GM18508 (cell line): ENCODE results near the gene ANAPC10.
A peak's percentile ranks its signal among the peaks of the same experiment; 100 is the strongest.

ENCODE experiments used
- ATAC-seq: cut with Tn5 transposase; IDR thresholded peaks from one replicate; pipeline ENCODE4 v1.9.1; 2021; ENCODE audit warnings: moderate number of reproducible peaks; ENCODE audit not compliant: insufficient read depth, unreplicated experiment

ANAPC10 gene

DNA sequence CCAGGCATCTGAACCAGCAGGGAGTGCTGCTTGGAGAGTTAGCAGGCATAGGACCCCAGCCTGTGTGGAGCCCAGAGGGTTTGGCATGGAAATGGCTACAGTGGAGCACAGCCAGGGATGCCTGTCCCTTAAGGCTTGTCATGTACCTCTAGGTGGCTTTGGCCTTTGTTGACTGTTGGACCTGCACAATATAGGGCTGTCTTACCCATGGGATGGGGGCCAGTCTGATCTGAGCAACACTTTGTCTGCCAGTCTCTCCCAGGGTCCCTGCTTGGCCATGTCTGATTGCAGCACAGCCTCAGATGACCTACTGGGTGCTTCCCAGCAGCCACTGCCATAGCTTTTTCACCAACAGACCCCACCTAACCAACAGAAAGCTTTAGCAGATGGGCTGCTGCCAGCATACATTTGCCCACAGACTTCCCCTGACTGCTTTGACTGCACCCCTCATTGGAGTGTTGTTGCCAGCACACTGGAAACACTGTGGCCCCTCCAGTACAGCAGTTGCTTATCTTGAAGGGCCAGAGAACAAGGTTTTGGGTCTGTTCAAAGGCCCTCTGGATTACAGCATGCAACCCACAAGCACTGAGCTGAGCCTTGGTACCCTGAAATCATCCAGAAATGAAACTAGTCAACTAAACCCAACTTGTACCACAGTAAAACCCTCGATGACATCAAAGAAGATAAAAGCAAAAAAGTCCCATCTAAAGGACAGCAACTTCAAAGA is 22.1 kb downstream of the ANAPC10 start:
- no peak for ATAC-seq

DNA sequence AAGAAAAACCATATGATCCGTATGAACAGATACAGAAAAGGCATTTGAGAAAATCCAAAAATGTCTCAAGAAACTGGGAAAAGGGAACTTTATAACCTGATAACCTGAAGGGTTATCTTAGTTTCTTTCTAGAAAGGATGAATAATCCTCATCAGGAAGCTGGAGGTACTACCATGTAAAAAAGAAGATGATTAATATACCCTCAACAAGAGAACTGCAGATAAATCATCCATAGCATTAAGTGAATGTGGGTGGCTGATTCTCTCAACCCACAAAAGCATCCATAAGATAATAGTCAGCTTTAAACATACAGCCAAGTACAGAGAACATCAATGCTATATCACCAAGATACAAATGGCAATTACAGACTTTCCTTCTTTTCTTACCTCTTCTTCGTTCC is 26.4 kb downstream of the ANAPC10 start:
- ATAC-seq, result no peak

DNA sequence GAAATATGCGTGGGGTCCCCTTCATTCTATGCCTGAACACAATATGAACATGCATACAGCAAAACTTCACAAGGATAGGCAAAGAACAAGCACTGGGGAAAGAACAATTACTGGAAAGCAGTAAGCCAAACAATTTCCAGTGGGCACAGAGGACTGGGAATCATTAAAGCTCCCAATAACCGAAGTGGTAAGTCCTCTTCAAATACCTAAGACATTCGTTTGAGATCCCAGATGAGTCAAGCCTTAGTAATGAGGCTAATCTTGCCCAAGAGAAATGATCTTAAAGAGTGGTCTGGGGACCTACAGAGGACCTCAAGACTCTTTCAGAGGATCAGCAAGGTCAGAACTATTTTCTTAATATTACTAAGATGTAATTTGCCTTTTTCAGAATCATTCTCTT is 28.6 kb downstream of the ANAPC10 start:
- ATAC-seq, result no peak

DNA sequence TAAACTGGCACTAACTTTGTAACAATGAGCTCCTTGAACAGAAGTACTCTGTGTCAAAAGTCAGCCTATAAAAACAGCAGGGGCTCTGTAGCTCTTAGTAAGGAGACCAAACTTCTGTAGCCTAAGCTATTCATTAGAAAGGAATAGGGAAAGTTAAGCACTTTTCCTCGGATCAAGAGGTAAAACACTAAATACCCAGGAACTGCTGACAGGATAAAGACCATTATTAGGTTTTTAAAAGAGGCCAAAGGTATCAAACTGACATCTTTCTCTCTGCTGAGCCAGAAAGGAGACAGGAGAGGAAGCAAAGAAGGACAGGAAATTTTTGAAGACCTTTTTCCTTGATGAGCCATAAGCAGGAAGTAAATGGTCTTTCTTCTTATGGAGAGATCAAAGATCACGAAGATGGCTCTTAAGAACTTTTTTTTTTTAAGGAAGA is 31.9 kb downstream of the ANAPC10 start:
- no peak for ATAC-seq

DNA sequence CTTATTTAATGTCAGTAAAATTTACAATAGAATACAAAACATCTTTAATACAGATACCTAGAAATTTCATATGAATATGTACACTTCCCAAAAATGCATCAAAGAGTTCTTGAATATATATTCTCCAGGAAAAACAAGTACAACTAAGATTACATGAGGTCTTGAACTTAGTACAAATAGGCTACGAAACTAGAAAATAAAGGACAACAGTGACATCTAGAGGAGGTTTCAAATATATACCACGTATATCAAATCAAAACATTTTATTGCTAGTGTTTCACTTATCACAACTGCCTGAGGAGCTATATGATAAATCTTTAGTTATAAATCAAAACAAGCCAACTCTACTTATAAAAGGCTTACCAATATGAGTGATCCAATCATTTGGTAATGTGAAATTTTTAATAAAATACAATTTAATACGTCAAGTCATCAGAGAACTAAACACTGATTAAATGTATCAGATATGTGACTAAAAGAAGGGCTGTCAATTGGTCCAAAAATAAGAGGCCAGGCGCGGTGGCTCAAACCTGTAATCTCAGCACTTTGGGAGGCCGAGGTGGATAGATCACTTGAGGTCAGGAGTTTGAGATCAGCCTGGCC is 36.6 kb downstream of the ANAPC10 start:
- ATAC-seq, result no peak

DNA sequence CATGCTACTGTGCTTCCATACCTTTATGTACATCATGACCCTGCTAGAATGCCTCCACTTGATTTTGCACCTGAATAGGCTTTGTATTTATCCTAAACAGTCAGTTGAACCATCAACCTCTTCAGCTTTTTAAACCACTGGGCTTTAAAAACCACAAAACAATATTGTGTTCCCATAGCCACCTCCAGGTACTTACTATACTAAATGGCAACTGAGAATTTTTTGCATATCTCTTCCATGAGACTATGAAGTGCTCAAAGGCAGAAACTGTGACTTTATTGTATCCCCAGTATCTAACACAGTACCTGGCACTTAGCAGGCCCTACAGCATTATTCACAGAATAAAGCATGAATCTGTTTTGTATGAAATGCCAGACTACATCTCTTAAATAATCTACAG is 39.7 kb downstream of the ANAPC10 start:
- no peak for ATAC-seq

DNA sequence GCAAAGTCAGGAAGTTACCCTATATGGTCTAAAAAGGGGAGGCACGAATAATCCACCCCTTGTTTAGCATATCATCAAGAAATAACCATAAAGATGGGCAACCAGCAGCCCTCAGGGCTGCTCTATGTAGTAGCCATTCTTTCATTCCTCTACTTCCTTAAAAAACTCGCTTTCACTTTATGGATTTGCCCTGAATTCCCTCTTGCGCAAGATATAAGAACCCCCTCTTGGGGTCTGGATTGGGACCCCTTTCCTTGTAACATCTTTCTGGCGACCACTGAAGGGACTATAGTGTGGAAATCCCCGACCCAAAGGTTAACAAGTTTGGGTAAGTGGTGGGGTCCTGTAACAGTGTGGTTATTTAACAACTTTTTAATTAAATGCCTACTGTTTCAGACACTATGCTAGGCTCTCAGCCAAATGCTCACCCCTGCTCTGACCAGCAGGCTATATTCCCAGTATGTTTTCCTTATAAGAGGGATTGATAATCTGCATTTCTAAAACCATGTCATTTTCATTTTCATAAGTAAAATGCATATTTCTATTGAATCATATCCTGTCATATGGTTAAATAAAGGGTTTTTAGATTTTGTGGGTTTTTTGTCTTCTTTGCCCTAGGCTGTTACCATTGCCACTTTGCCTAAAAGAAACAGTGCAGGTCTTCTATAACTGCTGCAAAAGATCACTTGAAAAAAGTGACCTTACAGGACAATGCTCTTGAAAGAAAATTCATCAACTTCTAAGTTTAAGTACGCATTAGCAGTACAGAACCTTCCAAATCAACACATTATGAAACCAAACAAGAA is 41.5 kb downstream of the ANAPC10 start:
- ATAC-seq, result no peak

DNA sequence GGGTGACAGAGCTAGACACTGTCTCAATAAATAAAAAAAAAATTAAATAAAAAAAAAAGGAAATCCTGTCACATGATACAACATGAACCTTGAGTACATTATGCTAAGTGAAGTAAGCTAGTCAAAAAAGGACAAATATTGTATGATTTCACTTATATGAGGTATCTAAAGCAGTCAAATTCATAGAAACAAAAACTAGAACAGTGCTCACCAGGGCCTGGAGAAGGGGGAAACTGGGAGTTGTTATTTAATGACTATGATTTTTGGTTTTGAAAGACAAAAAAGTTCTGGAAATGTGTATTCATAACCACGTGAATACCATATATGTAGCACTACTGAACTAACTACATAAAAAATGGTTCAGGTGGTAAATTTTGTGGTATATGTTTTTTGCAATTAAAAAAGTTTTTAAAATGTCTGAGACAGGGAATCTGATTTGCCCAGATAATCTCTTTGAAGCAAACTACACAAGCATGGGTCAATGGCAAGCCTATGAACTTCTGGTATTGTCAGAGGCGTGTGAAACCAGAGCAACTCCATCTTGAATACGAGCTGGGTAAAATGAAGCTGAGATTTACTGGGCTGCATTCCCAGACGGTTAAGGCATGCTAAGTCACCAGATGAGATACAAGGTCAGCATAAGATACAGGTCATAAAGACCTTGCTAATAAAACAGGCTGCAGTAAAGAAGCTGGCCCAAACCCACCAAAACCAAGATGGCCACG is 42.3 kb downstream of the ANAPC10 start:
- ATAC-seq, result no peak

DNA sequence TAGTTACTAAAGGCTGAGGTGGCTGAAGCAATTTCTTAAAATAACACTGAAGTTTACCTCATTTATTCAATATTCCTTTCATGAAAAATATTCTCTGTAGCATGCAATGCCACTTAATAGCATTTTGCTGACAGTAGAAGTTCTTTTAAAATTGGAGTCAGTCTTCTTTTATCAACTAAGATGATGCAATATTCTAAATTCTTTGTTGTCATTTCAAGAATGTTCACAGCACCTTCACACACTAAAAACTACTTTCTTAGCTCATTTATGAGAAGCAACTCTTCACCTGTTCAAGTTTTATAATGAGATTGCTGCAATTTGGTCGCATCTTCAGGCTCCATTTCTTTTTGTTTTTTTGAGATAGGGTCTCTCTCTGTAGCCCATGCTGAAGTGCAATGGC is 48.8 kb downstream of the ANAPC10 start:
- ATAC-seq, result no peak

DNA sequence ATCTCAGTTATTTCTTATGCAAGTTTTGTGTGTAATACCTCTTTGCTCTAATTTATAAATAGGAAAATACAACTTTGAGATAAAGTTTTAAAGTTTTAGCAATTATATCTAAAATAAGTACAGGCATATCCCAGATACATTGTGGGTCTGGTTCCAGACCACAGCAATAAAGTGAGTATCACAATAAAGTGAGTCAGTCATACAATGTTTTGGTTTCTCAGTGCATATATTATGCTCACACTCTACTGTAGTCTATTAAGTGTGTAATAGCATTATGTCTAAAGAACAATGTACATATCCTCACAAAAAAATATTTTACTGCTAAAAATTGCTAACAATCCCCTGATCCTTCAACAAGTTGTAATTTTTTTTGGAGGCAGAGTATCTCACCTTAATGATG is 49.2 kb downstream of the ANAPC10 start:
- ATAC-seq, result no peak

DNA sequence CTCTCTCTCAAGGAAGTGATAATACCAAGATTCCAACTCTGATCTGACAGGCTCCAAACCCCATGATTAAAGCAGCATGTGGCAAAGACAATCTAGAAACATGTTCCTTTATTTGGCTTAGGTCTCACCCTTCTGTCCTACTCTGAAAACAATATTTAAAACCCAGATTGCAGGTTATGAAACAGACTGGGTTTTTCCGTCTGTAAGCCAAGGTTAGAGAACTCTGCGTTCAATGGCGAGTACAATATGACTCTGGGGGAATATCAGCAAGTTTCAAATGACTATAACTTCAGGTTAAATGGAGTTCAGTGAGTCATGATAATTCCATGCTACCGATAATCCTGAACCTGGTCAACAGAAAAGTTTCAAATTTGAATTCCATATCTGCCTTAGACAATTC is 50.8 kb downstream of the ANAPC10 start:
- peak; percentile 62 for ATAC-seq

DNA sequence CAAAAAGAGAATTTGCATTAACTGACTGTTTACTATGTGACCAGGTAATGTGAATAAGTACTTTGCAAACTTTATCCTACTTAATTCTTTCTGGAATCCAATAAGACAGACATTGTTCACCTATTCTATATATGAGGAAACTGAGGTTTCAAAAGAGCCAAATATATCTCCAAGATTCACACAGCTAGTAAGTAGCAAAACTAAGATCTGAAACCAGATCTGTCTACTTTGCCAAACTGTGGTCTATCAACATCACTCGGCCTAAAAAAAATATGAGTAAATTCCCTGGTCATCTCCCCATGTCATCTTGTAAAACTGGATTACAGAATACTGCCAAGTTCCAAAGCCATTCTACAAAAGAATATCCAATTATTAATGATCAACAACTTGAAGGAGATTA is 52.8 kb downstream of the ANAPC10 start:
- ATAC-seq, result no peak

DNA sequence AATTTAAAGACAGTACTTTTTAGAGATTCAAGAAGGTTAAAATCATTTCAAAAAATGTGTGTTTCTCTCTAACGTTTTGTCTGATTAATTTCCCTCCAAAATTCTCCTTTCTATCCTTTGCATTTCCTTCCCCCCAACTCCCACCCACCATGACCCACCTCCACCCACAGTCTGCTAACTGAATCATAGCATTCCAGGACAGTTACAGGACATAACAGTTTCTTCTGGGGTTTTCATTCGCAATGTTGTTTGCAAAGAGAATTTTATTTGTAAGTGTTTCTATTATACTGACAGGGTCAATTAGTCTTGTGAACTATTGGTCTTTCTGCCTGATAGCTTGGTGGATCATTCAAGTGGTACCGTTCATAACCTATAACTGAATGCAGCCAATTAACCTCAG is 53.7 kb downstream of the ANAPC10 start:
- ATAC-seq, result no peak

DNA sequence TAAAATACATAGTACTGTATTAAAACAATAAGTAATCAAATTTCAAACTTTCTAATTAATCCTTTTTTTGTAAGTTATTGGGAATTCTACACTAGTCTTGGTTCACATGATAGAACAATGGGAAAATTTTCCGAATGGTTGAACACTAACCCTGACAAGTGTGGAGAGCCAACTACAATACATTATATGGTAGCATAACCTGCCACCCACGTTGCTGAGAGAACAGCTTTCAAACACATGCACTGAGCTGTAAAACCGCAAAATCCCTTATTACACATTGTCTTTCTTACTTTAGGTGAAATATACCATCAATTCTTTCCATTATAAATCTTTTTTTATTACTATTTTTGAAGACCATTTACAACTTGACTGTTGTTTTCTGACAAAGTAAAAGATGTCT is 54.7 kb downstream of the ANAPC10 start:
- ATAC-seq, result no peak

DNA sequence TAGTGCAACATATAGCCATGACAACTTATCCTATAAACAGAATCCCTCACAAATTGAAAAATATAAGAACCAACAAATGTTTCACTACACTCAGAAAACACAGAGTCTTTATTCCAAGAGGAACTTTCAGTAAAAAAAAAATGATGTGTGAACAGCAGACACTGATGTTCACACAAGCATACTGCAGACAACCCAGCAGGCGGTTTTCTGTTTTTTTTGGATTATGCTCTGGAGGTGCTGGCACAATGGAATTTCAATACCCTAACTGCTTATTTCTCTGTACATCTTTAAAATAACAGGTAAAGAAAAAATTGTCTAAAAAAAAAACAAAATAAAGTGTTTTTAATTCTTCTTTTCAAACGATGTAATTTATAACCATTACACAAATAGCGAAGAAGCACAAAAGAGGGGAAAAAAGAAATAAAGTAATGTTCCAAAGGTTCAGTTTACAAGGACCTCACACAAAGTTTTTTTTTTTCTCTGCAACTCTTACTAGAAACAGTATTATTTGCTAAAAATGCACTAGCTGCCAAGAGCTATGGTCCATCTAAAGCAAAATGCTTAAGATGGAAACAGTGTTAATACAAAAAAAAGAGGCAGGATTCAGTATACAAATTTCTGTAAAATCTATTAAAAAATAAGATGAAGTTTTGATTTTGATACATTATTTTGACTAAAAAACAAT is 55.3 kb downstream of the ANAPC10 start:
- no peak for ATAC-seq

DNA sequence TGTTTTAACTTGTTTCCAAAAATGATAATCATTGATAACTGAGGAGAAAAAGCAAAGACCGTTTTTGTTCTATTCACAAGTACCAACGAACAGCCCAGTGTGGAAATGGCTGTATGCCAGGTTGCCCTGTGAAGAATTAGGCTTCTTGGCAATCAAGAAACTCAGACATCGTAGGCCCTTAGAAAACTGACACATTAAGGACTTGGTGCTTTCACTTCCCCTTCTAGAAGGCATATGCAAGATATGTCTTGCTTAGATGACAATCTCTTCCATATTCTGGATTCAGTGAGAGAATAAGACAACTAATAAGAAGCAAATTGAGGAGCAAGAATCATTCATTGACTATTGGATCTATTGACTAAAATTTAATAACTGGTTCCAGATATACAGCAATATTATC is 56.6 kb downstream of the ANAPC10 start:
- peak; percentile 94 for ATAC-seq

DNA sequence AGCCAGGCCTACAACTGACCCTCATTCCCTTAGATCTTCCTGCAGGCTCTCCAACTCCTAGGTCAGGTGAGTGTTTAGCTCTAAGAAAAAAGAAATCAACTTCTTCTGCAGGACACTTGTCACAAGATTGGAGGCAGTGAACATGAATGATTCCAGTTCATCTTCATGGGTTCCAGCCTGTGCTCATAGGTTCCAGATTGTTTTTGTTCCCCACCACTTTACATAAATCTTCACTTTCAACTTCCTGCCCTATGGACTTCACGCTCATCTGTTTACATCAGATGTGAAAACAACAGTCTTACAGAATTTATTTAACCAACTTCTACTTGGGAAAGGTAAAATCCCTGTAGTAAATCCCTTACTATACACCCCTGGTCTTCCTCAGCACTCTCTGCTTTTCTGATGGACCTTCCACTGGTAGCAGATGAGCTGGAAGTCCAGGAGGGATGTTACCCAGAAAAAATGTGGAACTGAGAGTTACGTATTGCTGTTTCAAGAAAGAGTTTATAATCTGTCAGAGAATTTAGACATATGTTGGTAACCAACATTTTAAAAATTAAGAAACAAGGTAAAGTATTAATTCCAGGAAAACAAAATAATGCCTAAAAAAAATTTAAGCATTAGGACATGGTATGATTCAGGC is 62.4 kb downstream of the ANAPC10 start:
- ATAC-seq, result no peak

DNA sequence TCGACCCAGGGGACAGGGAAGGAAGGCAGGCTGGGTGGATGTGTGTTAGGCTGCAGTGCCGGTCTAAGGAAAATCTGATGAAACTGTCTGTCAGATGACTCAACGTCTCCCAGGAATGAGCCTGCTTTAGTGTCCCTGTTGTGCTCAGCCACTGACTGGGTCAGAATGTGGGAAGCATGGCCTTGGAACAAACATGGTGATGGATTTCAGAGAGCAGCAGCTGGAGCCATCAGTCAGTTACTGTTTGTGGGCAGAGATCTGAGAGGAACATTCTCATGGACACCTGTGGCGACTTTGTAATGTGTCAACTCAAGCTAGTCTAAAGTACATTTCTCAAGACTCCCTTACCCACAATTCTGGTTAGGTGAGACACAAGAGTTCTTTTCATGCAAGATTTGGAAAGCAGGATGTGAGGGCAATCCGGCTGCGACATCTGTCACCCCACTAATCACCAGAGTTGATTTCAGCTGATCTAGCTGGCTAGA is 63.2 kb downstream of the ANAPC10 start:
- no peak for ATAC-seq

DNA sequence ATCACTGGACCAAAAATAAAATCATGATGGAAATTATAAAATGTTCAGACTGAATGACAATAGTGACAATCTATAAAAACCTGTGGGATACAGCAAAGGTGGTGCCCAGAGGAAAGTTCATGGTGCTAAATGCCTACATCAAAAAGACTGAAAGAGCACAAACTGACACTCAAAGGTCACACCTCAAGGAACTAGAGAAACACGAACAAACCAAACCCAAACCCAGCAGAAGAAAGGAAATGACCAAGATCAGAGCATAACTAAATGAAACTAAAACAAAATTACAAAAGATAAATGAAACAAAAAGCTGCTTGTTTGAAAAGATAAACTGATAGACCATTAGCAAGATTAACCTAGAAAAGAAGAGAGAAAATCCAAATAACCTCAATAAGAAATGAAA is 78.7 kb downstream of the ANAPC10 start:
- ATAC-seq, result peak; percentile 70

DNA sequence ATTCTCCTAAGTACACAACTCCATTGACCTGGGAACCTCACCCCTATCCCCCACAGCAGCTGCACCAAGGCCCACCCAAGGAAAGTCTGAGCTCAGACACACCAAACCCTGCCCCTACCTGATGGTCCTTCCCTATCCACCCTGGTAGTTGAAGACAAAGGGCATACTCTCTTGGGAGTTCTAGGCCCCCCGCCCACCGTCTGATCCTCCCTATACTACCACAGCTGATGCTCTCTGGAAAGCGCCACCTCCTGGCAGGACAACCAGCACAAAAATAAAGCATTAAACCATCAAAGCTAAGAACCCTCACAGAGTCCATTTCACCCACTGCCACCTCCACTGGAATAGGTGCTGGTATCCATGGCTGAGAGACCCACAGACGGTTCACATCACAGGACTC is 83.6 kb downstream of the ANAPC10 start:
- ATAC-seq, result no peak
